ENCODE results near the gene C1orf122.

C1orf122 gene

DNA sequence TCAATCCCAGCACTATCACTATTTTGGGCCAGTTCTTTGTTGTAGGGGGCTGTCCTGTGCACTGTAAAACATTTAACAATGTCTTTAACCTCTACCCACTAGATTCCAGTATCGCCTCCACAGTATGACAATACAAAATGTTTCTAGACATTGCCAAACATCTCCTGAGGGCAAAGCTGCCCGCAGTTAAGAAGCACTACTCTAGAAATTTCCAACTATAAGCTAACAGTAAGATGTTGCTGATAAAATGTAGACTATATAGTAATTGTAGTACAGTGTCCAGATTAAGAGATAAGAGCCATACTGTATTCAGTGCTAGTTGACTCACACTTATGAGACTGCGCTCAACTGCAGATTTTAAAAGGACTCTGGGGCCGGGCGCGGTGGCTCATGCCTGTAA lies 46.8 kb downstream of the C1orf122 start:
- TF ChIP-seq, protein P1, sequence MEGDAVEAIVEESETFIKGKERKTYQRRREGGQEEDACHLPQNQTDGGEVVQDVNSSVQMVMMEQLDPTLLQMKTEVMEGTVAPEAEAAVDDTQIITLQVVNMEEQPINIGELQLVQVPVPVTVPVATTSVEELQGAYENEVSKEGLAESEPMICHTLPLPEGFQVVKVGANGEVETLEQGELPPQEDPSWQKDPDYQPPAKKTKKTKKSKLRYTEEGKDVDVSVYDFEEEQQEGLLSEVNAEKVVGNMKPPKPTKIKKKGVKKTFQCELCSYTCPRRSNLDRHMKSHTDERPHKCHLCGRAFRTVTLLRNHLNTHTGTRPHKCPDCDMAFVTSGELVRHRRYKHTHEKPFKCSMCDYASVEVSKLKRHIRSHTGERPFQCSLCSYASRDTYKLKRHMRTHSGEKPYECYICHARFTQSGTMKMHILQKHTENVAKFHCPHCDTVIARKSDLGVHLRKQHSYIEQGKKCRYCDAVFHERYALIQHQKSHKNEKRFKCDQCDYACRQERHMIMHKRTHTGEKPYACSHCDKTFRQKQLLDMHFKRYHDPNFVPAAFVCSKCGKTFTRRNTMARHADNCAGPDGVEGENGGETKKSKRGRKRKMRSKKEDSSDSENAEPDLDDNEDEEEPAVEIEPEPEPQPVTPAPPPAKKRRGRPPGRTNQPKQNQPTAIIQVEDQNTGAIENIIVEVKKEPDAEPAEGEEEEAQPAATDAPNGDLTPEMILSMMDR (conservative IDR thresholded peaks at IDR 0.05; ENCODE audit: low read length): no peak
- DNase-seq (ENCODE audit: low read depth): no peak

More for the DNA sequence above, 46.8 kb downstream of the C1orf122 start:
- H3K4me3 ChIP-seq (ENCODE audit: low read length): no peak overlapping the region

Measured in AG10803 (cell line).